Measurements from ENCODE around the gene NLGN1. TPM values are rescaled to one million over a fixed set of nuclear protein-coding genes. Genes with fewer than 3 reads are reported as not detected.
A peak's percentile ranks its signal among the peaks of the same experiment; 100 is the strongest.

The NLGN1 gene
- total and polyA plus RNA-seq, 7 experiments from 2014 or later = not detected

- no peaks in the 10 kb centered on the region for H3K27me3 ChIP-seq (ENCODE audit: control insufficient read depth in 2 of 2, insufficient read depth in 2 of 2, low read length in 2 of 2)
- CTCF ChIA-PET = no interaction called here
- H3K4me1 ChIP-seq (ENCODE audit: control insufficient read depth in 2 of 2, insufficient read depth in 2 of 2, low read length in 2 of 2) = no peaks in the 10 kb centered on the region
- no peaks in the 10 kb centered on the region for H3K36me3 Mint-ChIP-seq
- no peak overlapping the region for H3K4me3 Mint-ChIP-seq
- peaks cover 0 to 28% (median 7%) of the 10 kb centered on the region in 11 donors for H3K9me3 Mint-ChIP-seq
- no peaks in the 10 kb centered on the region for H3K27me3 Mint-ChIP-seq
- no peak overlapping the region for H3K27ac ChIP-seq (ENCODE audit: low read depth, low read length)
- no peaks in the 10 kb centered on the region for H3K36me3 ChIP-seq (ENCODE audit: control insufficient read depth in 2 of 3, insufficient read depth in 3 of 3, low read length in 3 of 3)
- H3K9me3 ChIP-seq (ENCODE audit: control insufficient read depth in 2 of 3, low read length in 3 of 3) = no peaks in the 10 kb centered on the region
- H3K4me1 Mint-ChIP-seq = no peaks in the 10 kb centered on the region
- ATAC-seq = no peak
- intact Hi-C loops (cut with micrococcal nuclease) = no loop called here
- no peak for DNase-seq
- no peak overlapping the region for H3K4me3 ChIP-seq (ENCODE audit: low read length)
- POLR2A ChIA-PET = no interaction called here
- no peak overlapping the region for H3K27ac Mint-ChIP-seq
Observed at GRCh38 chr3:174325171-174325570, 927.6 kb downstream of the NLGN1 start.

GRCh38 chr3:174325834-174326700, 928.5 kb downstream of the NLGN1 start:
- intact Hi-C loops (cut with micrococcal nuclease) = no loop called here
- H3K4me1 Mint-ChIP-seq = no peaks in the 10 kb centered on the region

DNA sequence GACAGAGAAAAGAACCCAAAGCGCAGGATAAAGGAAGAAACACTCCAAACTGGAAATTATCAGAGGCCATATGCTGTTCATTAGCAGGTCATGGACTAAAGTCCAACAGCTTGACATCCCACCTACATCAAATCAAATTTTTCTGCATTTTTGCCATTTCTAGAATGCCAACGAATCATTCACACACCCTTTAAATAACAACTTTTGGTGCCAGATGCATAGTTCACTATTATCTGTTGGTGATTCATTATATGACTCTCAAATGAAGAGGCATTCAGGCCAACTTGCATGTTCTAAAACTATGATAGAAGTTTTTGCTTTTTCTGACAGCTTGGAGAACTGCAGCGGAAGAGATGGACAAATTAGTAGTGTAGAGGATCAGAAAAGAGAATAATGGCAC, 931.8 kb downstream of the NLGN1 start:
- H3K27me3 Mint-ChIP-seq = no peaks in the 10 kb centered on the region
- POLR2A ChIA-PET = no interaction called here

More at GRCh38 chr3:174325834-174326700, 928.5 kb downstream of the NLGN1 start:
- Mint-ChIP-seq H3K36me3 (no peaks in the 10 kb centered on the region), H3K27ac (no peak overlapping the region), H3K9me3 (peaks cover 0 to 23% (median 5%) of the 10 kb centered on the region in 11 donors), H3K4me3 (no peak overlapping the region), H3K27me3 (no peaks in the 10 kb centered on the region)
- no peaks in the 10 kb centered on the region for H3K27me3 ChIP-seq (ENCODE audit: control insufficient read depth in 2 of 2, insufficient read depth in 2 of 2, low read length in 2 of 2)
- no peak overlapping the region for H3K27ac ChIP-seq (ENCODE audit: low read depth, low read length)
- ATAC-seq = no peak
- no peak overlapping the region for H3K4me3 ChIP-seq (ENCODE audit: low read length)
- no peaks in the 10 kb centered on the region for H3K36me3 ChIP-seq (ENCODE audit: control insufficient read depth in 2 of 3, insufficient read depth in 3 of 3, low read length in 3 of 3)
- POLR2A ChIA-PET = no interaction called here
- H3K4me1 ChIP-seq (ENCODE audit: control insufficient read depth in 2 of 2, insufficient read depth in 2 of 2, low read length in 2 of 2) = no peaks in the 10 kb centered on the region
- CTCF ChIA-PET = no interaction called here
- no peaks in the 10 kb centered on the region for H3K9me3 ChIP-seq (ENCODE audit: control insufficient read depth in 2 of 3, low read length in 3 of 3)
- no peak for DNase-seq

DNA sequence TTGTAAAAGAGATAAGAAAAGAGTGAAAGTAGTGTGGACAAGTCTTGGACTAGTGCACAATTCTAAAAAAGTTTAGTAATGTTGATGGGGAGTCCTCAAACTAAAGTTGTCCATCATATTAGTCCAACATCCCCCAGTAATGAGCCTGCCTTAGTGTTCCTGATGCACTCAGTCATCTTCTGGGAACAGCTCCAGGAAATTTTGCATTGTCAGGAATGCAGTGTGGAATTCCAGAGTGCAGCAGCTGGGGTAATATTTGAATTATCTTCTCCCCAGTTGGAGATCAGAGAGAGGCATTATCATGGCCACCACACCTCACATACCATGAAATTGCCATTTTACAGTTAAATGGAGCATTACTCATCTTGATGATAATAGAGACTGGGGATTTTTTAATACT, 932.8 kb downstream of the NLGN1 start:
- no peaks in the 10 kb centered on the region for H3K4me1 ChIP-seq (ENCODE audit: control insufficient read depth in 2 of 2, insufficient read depth in 2 of 2, low read length in 2 of 2)
- no peaks in the 10 kb centered on the region for H3K27me3 ChIP-seq (ENCODE audit: control insufficient read depth in 2 of 2, insufficient read depth in 2 of 2, low read length in 2 of 2)
- POLR2A ChIA-PET = no interaction called here
- CTCF ChIA-PET = no interaction called here
- Mint-ChIP-seq H3K36me3 (no peaks in the 10 kb centered on the region), H3K9me3 (peaks cover 0 to 19% (median 4%) of the 10 kb centered on the region in 11 donors), H3K27me3 (no peaks in the 10 kb centered on the region), H3K27ac (no peak overlapping the region), H3K4me1 (peaks cover 0 to 3% (median 0%) of the 10 kb centered on the region in 7 donors), H3K4me3 (no peak overlapping the region)
- H3K27ac ChIP-seq (ENCODE audit: low read depth, low read length) = no peak overlapping the region
- intact Hi-C loops (cut with micrococcal nuclease) = no loop called here
- H3K36me3 ChIP-seq (ENCODE audit: control insufficient read depth in 2 of 3, insufficient read depth in 3 of 3, low read length in 3 of 3) = no peaks in the 10 kb centered on the region
- DNase-seq = no peak
- ATAC-seq = no peak
- no peak overlapping the region for H3K4me3 ChIP-seq (ENCODE audit: low read length)
- H3K9me3 ChIP-seq (ENCODE audit: control insufficient read depth in 2 of 3, low read length in 3 of 3) = no peaks in the 10 kb centered on the region

More for the DNA sequence above, 931.8 kb downstream of the NLGN1 start:
- Mint-ChIP-seq H3K4me1 (peaks cover 0 to 3% (median 0%) of the 10 kb centered on the region in 7 donors), H3K36me3 (no peaks in the 10 kb centered on the region), H3K9me3 (peaks cover 0 to 19% (median 4%) of the 10 kb centered on the region in 11 donors), H3K4me3 (no peak overlapping the region), H3K27ac (no peak overlapping the region)
- no peak overlapping the region for H3K27ac ChIP-seq (ENCODE audit: low read depth, low read length)
- H3K9me3 ChIP-seq (ENCODE audit: control insufficient read depth in 2 of 3, low read length in 3 of 3) = no peaks in the 10 kb centered on the region
- no peaks in the 10 kb centered on the region for H3K4me1 ChIP-seq (ENCODE audit: control insufficient read depth in 2 of 2, insufficient read depth in 2 of 2, low read length in 2 of 2)
- ATAC-seq (no peak), DNase-seq (no peak)
- no peaks in the 10 kb centered on the region for H3K36me3 ChIP-seq (ENCODE audit: control insufficient read depth in 2 of 3, insufficient read depth in 3 of 3, low read length in 3 of 3)
- intact Hi-C loops (cut with micrococcal nuclease) = no loop called here
- CTCF ChIA-PET = no interaction called here
- no peak overlapping the region for H3K4me3 ChIP-seq (ENCODE audit: low read length)
- no peaks in the 10 kb centered on the region for H3K27me3 ChIP-seq (ENCODE audit: control insufficient read depth in 2 of 2, insufficient read depth in 2 of 2, low read length in 2 of 2)

- Mint-ChIP-seq H3K27ac (no peak overlapping the region), H3K36me3 (no peaks in the 10 kb centered on the region), H3K27me3 (no peaks in the 10 kb centered on the region), H3K4me1 (peaks cover 0 to 3% (median 0%) of the 10 kb centered on the region in 7 donors), H3K9me3 (peaks cover 0 to 19% (median 4%) of the 10 kb centered on the region in 11 donors), H3K4me3 (no peak overlapping the region)
- Histone ChIP-seq H3K36me3 (ENCODE audit: control insufficient read depth in 2 of 3, insufficient read depth in 3 of 3, low read length in 3 of 3) (no peaks in the 10 kb centered on the region), H3K27me3 (ENCODE audit: control insufficient read depth in 2 of 2, insufficient read depth in 2 of 2, low read length in 2 of 2) (no peaks in the 10 kb centered on the region), H3K4me1 (ENCODE audit: control insufficient read depth in 2 of 2, insufficient read depth in 2 of 2, low read length in 2 of 2) (no peaks in the 10 kb centered on the region), H3K4me3 (ENCODE audit: low read length) (no peak overlapping the region), H3K27ac (ENCODE audit: low read depth, low read length) (no peak overlapping the region), H3K9me3 (ENCODE audit: control insufficient read depth in 2 of 3, low read length in 3 of 3) (no peaks in the 10 kb centered on the region)
- peak; percentile 82 for ATAC-seq
- ChIA-PET CTCF (no interaction called here), POLR2A (no interaction called here)
- no peak for DNase-seq
- intact Hi-C loops (cut with micrococcal nuclease) = no loop called here
Observed at GRCh38 chr3:174331095-174331800, 933.7 kb downstream of the NLGN1 start.

DNA sequence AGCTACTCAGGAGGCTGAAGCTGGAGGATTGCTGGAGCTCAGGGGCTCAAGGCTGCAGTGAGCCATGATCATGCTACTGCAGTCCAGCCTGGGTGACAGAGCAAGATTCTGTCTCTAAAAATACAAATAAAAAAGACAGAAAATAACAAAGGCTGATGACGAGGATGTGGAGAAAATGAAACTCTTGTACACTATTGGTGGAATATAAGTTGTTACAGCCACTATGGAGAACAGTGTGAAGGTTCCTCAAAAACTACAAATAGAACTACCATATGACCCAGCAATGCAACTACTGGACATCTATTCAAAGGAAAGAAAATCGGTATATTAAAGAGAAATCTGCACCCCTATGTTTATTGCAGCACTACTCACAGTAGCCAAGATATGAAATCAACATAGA, 934.8 kb downstream of the NLGN1 start:
- intact Hi-C loops (cut with micrococcal nuclease) = no loop called here
- peak; percentile 30 for ATAC-seq
- no peak overlapping the region for H3K27ac Mint-ChIP-seq
- ChIA-PET CTCF (no interaction called here), POLR2A (no interaction called here)
- H3K36me3 ChIP-seq (ENCODE audit: control insufficient read depth in 2 of 3, insufficient read depth in 3 of 3, low read length in 3 of 3) = no peaks in the 10 kb centered on the region
- H3K4me1 ChIP-seq (ENCODE audit: control insufficient read depth in 2 of 2, insufficient read depth in 2 of 2, low read length in 2 of 2) = no peaks in the 10 kb centered on the region
- no peak overlapping the region for H3K4me3 Mint-ChIP-seq
- DNase-seq = no peak
- peaks cover 0 to 3% (median 0%) of the 10 kb centered on the region in 7 donors for H3K4me1 Mint-ChIP-seq
- no peak overlapping the region for H3K27ac ChIP-seq (ENCODE audit: low read depth, low read length)
- no peaks in the 10 kb centered on the region for H3K27me3 ChIP-seq (ENCODE audit: control insufficient read depth in 2 of 2, insufficient read depth in 2 of 2, low read length in 2 of 2)
- no peaks in the 10 kb centered on the region for H3K36me3 Mint-ChIP-seq
- H3K9me3 Mint-ChIP-seq = peaks cover 0 to 26% (median 6%) of the 10 kb centered on the region in 11 donors
- H3K27me3 Mint-ChIP-seq = no peaks in the 10 kb centered on the region
- no peaks in the 10 kb centered on the region for H3K9me3 ChIP-seq (ENCODE audit: control insufficient read depth in 2 of 3, low read length in 3 of 3)
- H3K4me3 ChIP-seq (ENCODE audit: low read length) = no peak overlapping the region
